Effector memory CD4-positive, alpha-beta T cell (primary cell): Measurements from ENCODE around the gene TXLNA.

Experiments
- DNase-seq, 3 donors: peaks; one replicate each; pipeline ENCODE4 v3.0.0-alpha.2; 2020
- H3K27ac ChIP-seq: 2 replicates; pipeline ENCODE4 v1.7.0; 2013; ENCODE audit warnings: mild to moderate bottlenecking, low read length, moderate library complexity; ENCODE audit not compliant: insufficient read depth, poor library complexity, severe bottlenecking
- H3K27me3 ChIP-seq: replicated peaks from 2 replicates; pipeline ENCODE4 v1.7.0; 2013; ENCODE audit warnings: mild to moderate bottlenecking, low read length; ENCODE audit not compliant: insufficient read depth, control insufficient read depth, poor library complexity, severe bottlenecking
- H3K36me3 ChIP-seq: 2 replicates; pipeline ENCODE4 v1.7.0; 2013; ENCODE audit warnings: mild to moderate bottlenecking, low read length, moderate library complexity; ENCODE audit not compliant: control insufficient read depth, insufficient read depth
- H3K4me1 ChIP-seq: 2 replicates; pipeline ENCODE4 v1.7.0; 2013; ENCODE audit warnings: low read length, mild to moderate bottlenecking; ENCODE audit not compliant: control insufficient read depth, insufficient read depth, poor library complexity, severe bottlenecking
- H3K4me3 ChIP-seq: 2 replicates; pipeline ENCODE4 v1.7.0; 2013; ENCODE audit warnings: low read length, low read depth, mild to moderate bottlenecking; ENCODE audit not compliant: insufficient read depth, poor library complexity, severe bottlenecking
- H3K9me3 ChIP-seq: 2 replicates; pipeline ENCODE4 v1.7.0; 2013; ENCODE audit warnings: mild to moderate bottlenecking, low read length, moderate library complexity; ENCODE audit not compliant: control insufficient read depth

TXLNA gene

DNA sequence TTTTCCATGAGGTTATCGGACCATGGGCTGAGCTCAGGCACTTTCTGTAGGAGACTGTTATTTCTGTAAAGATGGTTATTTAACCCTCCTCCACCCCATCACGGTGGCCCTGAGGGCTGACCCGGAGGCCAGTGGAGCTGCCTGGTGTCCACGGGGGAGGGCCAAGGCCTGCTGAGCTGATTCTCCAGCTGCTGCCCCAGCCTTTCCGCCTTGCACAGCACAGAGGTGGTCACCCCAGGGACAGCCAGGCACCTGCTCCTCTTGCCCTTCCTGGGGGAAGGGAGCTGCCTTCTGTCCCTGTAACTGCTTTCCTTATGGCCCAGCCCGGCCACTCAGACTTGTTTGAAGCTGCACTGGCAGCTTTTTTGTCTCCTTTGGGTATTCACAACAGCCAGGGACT is 18.4 kb downstream of the TXLNA start:
- Histone ChIP-seq H3K4me3 (no peak overlapping the region), H3K9me3 (no peaks in the 10 kb centered on the region), H3K27me3 (no peaks in the 10 kb centered on the region), H3K27ac (no peak overlapping the region), H3K4me1 (peaks cover 42% of the 10 kb centered on the region), H3K36me3 (peaks cover 35% of the 10 kb centered on the region)
- no peak for DNase-seq

DNA sequence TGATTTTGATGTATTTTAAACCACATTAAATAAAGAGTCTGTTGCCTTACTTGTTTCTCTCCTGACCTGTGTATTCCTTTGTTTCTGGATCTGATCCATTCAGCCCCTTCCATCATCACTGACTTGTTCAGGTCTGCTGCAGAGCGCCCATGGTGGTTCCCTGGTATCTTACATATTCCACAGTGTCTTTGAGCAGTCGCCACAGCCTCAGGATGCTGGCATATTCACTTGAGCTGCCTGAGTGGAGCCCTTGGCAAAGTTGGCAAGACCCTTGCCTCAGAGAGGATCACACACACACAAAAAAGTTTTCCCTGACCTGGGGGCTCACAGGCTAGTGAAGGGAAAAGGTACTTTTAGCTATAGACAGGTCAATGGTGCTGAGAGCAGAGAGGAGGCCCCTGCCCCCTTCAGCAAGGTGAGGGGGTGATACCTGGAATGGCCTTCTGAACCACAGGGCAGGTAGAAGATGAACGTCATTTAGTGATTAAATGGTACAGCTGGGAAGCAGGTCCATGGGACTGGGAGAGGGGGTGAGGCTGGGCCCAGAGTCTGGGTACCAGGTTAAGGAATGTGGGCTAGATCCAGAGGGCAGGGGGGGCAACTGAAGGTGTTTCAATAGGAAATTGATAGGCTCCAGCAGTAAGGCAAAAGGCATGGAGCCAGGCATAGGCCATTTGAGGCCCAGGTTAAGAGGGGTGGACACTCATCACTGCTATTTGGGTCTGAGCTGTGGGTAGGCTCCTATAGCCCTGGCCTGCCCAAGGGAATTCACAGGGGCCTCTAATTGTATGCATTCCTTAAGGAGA is 19.0 kb downstream of the TXLNA start:
- no peak for DNase-seq
- Histone ChIP-seq H3K4me3 (no peak overlapping the region), H3K27ac (no peak overlapping the region), H3K36me3 (peaks cover 29% of the 10 kb centered on the region), H3K27me3 (no peaks in the 10 kb centered on the region), H3K4me1 (peaks cover 42% of the 10 kb centered on the region), H3K9me3 (no peaks in the 10 kb centered on the region)

DNA sequence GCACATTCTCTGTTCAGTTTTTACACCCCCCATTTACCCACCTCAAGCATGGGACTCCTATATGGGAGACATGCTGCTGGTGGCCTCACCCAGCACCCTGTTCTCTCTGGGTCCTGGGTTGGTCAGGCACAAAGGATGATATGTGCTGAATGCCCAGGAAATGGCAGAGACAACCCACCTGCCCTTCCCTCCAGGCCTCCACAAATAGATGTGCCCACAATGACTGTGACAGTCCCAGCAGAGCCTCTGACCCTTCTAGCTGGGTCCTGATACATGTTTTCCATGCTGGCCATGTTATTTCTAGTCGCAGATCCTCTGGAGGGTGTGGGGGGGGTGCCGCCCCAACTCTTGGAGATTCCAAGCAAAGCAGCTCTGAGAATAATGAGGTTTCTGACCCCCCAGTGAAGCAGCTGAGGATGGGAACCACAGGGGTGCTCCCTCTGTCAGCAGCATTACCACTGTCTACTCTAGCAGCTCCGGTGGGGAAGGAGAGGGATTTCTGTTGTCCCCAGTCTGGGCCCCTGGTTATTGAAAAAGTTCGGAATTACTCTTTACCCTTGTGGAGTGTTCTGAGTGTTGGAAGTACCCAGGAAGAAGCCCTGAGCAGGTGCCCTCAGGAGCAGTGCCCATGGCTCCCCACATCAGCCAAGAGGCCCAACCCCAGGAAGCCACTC is 19.7 kb downstream of the TXLNA start:
- no peaks in the 10 kb centered on the region for H3K27me3 ChIP-seq
- peaks cover 42% of the 10 kb centered on the region for H3K4me1 ChIP-seq
- no peaks in the 10 kb centered on the region for H3K9me3 ChIP-seq
- H3K27ac ChIP-seq = peak overlapping the region; percentile 93
- DNase-seq = no peak
- H3K36me3 ChIP-seq = peaks cover 21% of the 10 kb centered on the region
- H3K4me3 ChIP-seq = no peak overlapping the region

DNA sequence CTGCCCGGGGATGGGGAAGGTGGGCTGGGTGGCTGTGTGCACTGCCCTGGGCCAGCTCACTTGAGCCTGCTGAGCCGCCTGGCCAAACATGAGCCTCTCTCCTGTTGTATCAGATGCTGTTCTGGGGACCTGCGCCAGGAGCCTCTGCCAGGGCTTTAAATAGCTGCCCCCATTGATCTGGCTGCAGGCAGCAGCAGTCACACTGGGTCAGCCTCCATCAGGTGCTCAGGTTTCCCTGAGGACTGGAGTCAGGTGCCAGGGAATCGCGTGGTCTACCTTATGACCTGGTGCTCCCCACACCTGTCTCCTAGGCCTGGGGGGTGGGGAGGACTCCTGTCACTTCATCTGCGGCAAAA is 20.2 kb downstream of the TXLNA start:
- peaks cover 16% of the 10 kb centered on the region for H3K36me3 ChIP-seq
- H3K4me1 ChIP-seq = peaks cover 42% of the 10 kb centered on the region
- no peak for DNase-seq
- H3K9me3 ChIP-seq = no peaks in the 10 kb centered on the region
- H3K27me3 ChIP-seq = no peaks in the 10 kb centered on the region
- peak overlapping the region; percentile 93 for H3K27ac ChIP-seq
- H3K4me3 ChIP-seq = peak overlapping the region; percentile 67

DNA sequence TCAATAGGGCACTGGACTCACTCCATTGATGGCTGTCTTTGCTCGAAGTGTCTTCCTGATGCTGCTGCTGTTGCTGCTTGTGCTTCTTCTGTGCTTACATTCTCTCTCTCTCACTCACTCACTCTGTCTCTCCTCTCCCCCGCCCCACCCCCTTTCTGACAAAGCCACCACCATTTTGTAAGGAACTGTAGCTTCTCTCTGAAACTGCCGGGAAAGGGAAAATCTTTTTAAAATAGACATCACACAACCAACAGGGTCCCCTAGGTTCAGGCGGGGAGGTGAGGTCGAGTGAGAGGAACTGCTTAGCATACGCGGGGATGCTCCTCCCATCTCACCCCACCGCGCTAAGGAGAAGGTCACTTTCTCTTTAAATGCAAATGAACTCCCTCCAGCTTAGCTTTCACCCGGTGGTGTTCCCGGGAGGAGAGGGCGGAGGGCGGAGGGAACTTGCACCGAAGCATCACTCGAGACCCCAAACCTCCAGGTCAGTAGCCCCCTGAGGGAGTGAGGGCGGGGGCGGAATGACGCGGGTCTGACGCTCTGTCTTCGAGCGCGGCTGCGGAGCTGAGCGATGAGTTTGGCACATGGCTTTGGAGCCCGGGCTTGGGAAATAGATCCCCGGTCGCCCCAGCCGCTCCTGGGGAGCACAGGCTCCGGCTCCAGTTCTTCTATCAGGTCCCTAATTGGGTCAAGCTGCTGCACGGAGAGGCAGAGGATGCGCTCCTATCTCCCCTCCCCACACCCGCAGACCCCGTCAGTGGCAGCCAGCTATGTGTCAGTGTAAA is 20.9 kb downstream of the TXLNA start, which contains the start of gene CCDC28B:
TSS of gene CCDC28B (plus strand) at position 370 of the 785 bp plus-strand sequence. CDS start 1,341 bp downstream, outside the sequence.
- no peaks in the 10 kb centered on the region for H3K9me3 ChIP-seq
- H3K27me3 ChIP-seq = no peaks in the 10 kb centered on the region
- peak within 1 kb of the TSS; percentile 67 for H3K4me3 ChIP-seq
- peaks cover 9% of the 10 kb centered on the region for H3K36me3 ChIP-seq
- peak; percentile 19 to 43 (median 29) for DNase-seq
- peaks cover 44% of the 10 kb centered on the region for H3K4me1 ChIP-seq
- peak within 1 kb of the TSS; percentile 93 for H3K27ac ChIP-seq

DNA sequence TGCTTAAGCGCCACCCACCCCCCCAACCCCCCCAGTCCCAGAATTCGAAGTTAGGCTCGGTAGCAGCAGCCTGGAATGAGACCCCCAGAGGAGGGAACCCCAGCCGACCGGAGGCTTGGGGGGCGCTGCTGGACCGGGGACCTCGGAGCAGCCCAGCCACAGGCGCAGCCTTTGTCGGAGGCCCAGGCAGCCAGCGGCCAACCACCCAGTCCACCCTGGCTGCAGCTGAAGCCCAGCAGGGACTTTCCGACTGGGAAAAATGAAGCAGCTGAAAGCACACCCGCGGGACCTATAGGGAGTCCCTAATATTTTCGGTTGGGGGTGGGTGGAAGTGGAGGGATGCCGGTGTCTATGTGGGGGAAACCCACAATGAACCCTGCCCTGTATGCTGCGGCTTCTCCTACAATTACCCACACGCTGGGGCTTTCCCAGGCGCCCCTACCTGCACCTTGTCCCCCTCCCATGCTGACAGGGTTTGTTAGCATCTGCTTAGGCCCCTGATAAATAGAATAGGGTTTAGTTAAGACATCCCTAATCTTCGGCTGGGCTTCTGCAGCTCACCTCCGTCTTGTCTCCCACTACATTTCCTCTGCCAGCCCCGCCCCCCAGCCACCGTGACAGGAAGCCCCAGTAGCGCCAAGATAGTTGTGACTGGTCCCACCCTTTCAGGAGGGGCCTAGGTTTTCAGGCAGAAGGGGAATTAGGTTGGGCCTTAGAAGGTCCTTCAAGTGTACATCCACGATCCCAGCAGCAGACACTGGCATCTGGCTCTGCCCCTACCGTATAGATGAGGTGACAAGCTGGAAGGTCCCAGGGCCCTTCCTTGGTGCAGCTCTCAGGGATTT is 21.8 kb downstream of the TXLNA start:
- no peaks in the 10 kb centered on the region for H3K9me3 ChIP-seq
- DNase-seq = peak; percentile 67 to 74 (median 69)
- H3K36me3 ChIP-seq = peaks cover 6% of the 10 kb centered on the region
- peak overlapping the region; percentile 93 for H3K27ac ChIP-seq
- H3K4me1 ChIP-seq = peaks cover 42% of the 10 kb centered on the region
- no peaks in the 10 kb centered on the region for H3K27me3 ChIP-seq
- peak overlapping the region; percentile 67 for H3K4me3 ChIP-seq

DNA sequence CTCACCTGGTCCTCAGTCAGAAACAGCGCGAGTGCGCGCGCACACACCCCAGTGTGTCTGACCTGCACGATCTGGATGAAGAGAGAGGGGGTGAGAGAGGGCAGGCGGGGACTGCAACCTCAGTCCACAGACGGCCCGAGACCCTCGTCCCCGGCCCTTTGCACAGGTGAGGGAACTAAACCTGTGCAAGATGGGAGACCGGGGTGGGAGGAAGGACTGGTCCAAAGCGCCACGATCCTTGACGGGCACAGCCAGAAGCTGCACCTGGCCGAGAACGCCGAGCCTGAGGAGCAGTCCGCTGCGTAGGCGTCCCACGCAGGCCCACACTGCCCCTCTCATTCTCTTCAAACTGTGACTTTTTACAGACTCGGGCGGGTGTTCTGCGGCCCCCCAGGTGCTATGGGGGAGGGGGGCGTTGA is 25.5 kb downstream of the TXLNA start:
- no peaks in the 10 kb centered on the region for H3K36me3 ChIP-seq
- H3K27ac ChIP-seq = peak overlapping the region; percentile 75
- peaks cover 27% of the 10 kb centered on the region for H3K4me1 ChIP-seq
- peak overlapping the region; percentile 74 for H3K4me3 ChIP-seq
- H3K27me3 ChIP-seq = no peaks in the 10 kb centered on the region
- no peak for DNase-seq
- H3K9me3 ChIP-seq = no peaks in the 10 kb centered on the region

DNA sequence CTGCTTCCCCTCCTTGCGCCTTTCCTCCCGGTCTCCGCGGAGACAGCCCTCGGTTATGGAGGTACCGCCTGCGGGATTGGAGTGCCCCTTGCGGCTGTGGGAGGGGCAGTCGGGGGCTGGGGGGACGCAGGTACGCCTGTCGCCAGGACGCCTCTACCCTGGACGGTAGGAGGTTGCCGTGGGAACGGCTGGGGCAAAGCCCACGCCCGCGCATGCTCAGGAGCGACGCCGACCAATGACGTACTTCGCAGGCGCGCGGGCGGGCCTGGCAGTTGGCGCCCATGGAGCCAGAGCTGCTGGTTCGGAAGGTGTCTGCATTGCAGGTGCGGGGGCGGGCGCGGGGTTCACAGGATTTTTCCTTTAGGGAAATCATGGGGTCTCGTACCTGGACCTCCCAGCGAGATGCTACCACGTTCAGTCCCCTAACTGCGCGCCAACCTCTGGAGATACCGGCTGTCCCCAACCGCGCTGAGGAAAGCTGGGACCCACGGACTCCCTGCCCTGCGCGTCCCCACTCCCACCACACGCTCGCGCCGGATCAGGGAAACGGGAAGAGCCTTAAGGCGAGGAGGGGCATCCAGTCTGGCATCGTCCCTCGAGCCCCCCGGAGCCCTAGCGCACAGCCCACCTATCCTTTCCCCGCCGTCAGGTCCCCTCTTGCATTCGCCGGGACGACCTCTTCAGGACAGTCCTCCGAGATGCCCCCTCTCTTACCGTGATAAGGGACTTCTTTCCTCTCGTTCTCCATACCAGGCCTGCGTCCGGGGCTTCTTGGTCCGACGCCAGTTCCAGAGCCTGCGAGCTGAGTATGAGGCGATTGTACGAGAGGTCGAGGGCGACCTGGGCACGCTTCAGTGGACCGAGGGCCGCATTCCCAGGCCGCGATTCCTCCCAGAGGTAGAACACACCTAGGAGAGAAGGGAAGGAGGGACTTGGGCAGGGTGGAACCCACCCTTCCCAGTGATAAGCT is 26.2 kb downstream of the TXLNA start, which contains the start of gene IQCC:
TSS of gene IQCC (plus strand) at position 271 of the 970 bp plus-strand sequence. CDS start at position 282, 11 bp downstream.
- peak within 1 kb of the TSS; percentile 75 for H3K27ac ChIP-seq
- no peaks in the 10 kb centered on the region for H3K36me3 ChIP-seq
- H3K9me3 ChIP-seq = no peaks in the 10 kb centered on the region
- H3K27me3 ChIP-seq = no peaks in the 10 kb centered on the region
- DNase-seq = peak; percentile 73 to 83 (median 77)
- peaks cover 24% of the 10 kb centered on the region for H3K4me1 ChIP-seq
- H3K4me3 ChIP-seq = peak within 1 kb of the TSS; percentile 74
